Astrocyte of the cerebellum (primary cell): Measurements from ENCODE around the gene TRIM52.
"Not testable (repeated sequence)": the region's sequence is repeated elsewhere in the genome, so short reads cannot be mapped to it uniquely, and the experiment has no call there.

Experiments
- DNase-seq: peaks from one replicate; pipeline ENCODE4 v3.0.0-alpha.2; 2011; ENCODE audit warnings: low read depth
- H3K4me3 ChIP-seq: 2 replicates; pipeline ENCODE4 v1.5.1; 2011; ENCODE audit warnings: mild to moderate bottlenecking, low read depth, low read length, moderate library complexity
- CTCF ChIP-seq: IDR thresholded peaks from 2 replicates; pipeline ENCODE4 v1.5.1; 2012; ENCODE audit warnings: low read length, low read depth, moderate library complexity, mild to moderate bottlenecking; ENCODE audit errors: missing control alignments
- in situ Hi-C: cut with HindIII; loops from 2 replicates; pipeline ENCODE4 v1.10.0; 2017; ENCODE audit warnings: low sequenced_read_pairs

Gene TRIM52

GRCh38 chr5:181260720-181261319, at the start of gene TRIM52:
TRIM52 (minus strand) TSS chr5:181261143; CDS start chr5:181260813, 330 bp downstream.
- TF ChIP-seq CTCF = no peak
- in situ Hi-C loops = no loop called here
- peak; percentile 56 for DNase-seq
- peak within 1 kb of the TSS; percentile 90 for H3K4me3 ChIP-seq

- in situ Hi-C loops, DNase-seq: not testable (repeated sequence)
Measured at GRCh38 chr5:181287331-181287730, 26.4 kb upstream of the TRIM52 start.

GRCh38 chr5:181285962-181286705, 25.2 kb upstream of the TRIM52 start:
- H3K4me3 ChIP-seq, DNase-seq, in situ Hi-C loops: not testable (repeated sequence)

More at GRCh38 chr5:181287331-181287730, 26.4 kb upstream of the TRIM52 start:
- H3K4me3 ChIP-seq = not testable (repeated sequence)

GRCh38 chr5:181283841-181284755, 23.2 kb upstream of the TRIM52 start:
- TF ChIP-seq CTCF = peak; percentile 7
- H3K4me3 ChIP-seq, in situ Hi-C loops, DNase-seq: not testable (repeated sequence)

- DNase-seq = no peak
- H3K4me3 ChIP-seq = no peak overlapping the region
- in situ Hi-C loops = no loop called here
- no peak for TF ChIP-seq CTCF
Measured at GRCh38 chr5:181283347-181283746, 22.4 kb upstream of the TRIM52 start.

GRCh38 chr5:181282874-181283273, 21.9 kb upstream of the TRIM52 start:
- DNase-seq = no peak
- no peak overlapping the region for H3K4me3 ChIP-seq
- in situ Hi-C loops = no loop called here
- no peak for TF ChIP-seq CTCF

- DNase-seq, H3K4me3 ChIP-seq, in situ Hi-C loops: not testable (repeated sequence)
Measured at GRCh38 chr5:181282415-181282814, 21.5 kb upstream of the TRIM52 start.

- DNase-seq = no peak
- in situ Hi-C loops = no loop called here
- no peak for TF ChIP-seq CTCF
- H3K4me3 ChIP-seq = no peak overlapping the region
Measured at GRCh38 chr5:181281984-181282316, 21.0 kb upstream of the TRIM52 start.
